Measurements from ENCODE around the gene MATCAP1. TPM values are rescaled to one million over a fixed set of nuclear protein-coding genes. Genes with fewer than 3 reads are reported as not detected.

Gene MATCAP1
- total and polyA plus RNA-seq, 2 of the 4 experiments (the other 2 are of a cell fraction) = 8.2 to 43.9 TPM

- H3K4me3 ChIP-seq (ENCODE audit: insufficient read depth, low read depth, low read length) = no peak overlapping the region
- H3K9ac ChIP-seq (ENCODE audit: low read depth, low read length) = no peak overlapping the region
- H3K14ac ChIP-seq (replicated peaks; ENCODE audit: low read depth, low read length) = no peak overlapping the region
- H3K56ac ChIP-seq (ENCODE audit: extremely low read depth, insufficient read depth, low read length) = no peak overlapping the region
- no peaks in the 10 kb centered on the region for H3K9me3 ChIP-seq (ENCODE audit: control insufficient read depth, insufficient read depth, low read length)
- no peak overlapping the region for H2BK120ac ChIP-seq (ENCODE audit: low read depth, low read length)
- peaks cover 2% of the 10 kb centered on the region; the same call in 1 of the 2 replicates for H3K4me1 ChIP-seq (ENCODE audit: control insufficient read depth, insufficient read depth, low read length)
- ChIA-PET CTCF (interaction anchor here (1.1 kb wide), 1 partner anchor 13 kb away, joined by 3 read pairs; no protein-coding TSS in a partner anchor), POLR2A (ENCODE audit: unreplicated experiment) (interaction anchor here (0.9 kb wide), 1 partner anchor 28 kb away, joined by 5 read pairs; the partner anchor contains the start of gene TMEM208)
- H3K9me1 ChIP-seq (ENCODE audit: insufficient read depth, low read length) = peaks cover 4% of the 10 kb centered on the region; the same call in 1 of the 2 replicates
- in situ Hi-C loops (cut with MboI; ENCODE audit: low sequenced_read_pairs) (no loop called here), intact Hi-C loops (cut with micrococcal nuclease) (no loop called here), dilution Hi-C loops (cut with HindIII; ENCODE audit: low sequenced_read_pairs, unreplicated experiment) (no loop called here)
- H4K5ac ChIP-seq (ENCODE audit: low read depth, low read length) = no peak overlapping the region
- peaks cover 16 to 36% of the 10 kb centered on the region in 2 experiments for H3K79me1 ChIP-seq (ENCODE audit: low read depth in 1 of 2, low read length in 2 of 2)
- peak overlapping the region; percentile 70 for H2AK9ac ChIP-seq (replicated peaks; ENCODE audit: low read depth, low read length, poor library complexity)
- H3K27me3 ChIP-seq (ENCODE audit: control insufficient read depth, insufficient read depth, low read length) = no peaks in the 10 kb centered on the region
- TF ChIP-seq RAD21 (IDR thresholded peaks at IDR 0.05; ENCODE audit: low read length) (peak; percentile 50), CTCF (conservative IDR thresholded peaks at IDR 0.05; ENCODE audit: low read depth, low read length) (peak; percentile 77), SMC3 (IDR thresholded peaks at IDR 0.05; ENCODE audit: low read depth, low read length) (peak; percentile 45), POLR2A (IDR thresholded peaks at IDR 0.05; ENCODE audit: low read depth, low read length) (no peak), FOS (IDR thresholded peaks at IDR 0.05; ENCODE audit: low read depth, low read length) (no peak), BHLHE40 (IDR thresholded peaks at IDR 0.05; ENCODE audit: low read depth, low read length) (no peak)
- H4K8ac ChIP-seq (ENCODE audit: low read depth in 2 of 2, low read length in 2 of 2) = no peak overlapping the region
- TSS peak; percentile 77 for BruUV-seq (replicated peaks)
- 77% methylated on average over 4 of the region's 12 CpGs; no CpG with 5 or more reads in 1 of the 2 experiments for WGBS, 2 experiments (ENCODE audit: extremely low coverage in 2 of 2, insufficient read length in 1 of 2)
- DNase-seq (peak; percentile 29), ATAC-seq (ENCODE audit: low read depth) (peak; percentile 64)
- no peak overlapping the region for H4K91ac ChIP-seq (ENCODE audit: insufficient read depth, low read depth, low read length)
- peaks cover 21% of the 10 kb centered on the region for H4K20me1 ChIP-seq (ENCODE audit: insufficient read depth, low read length)
- H2BK15ac ChIP-seq (ENCODE audit: low read depth, low read length) = no peak overlapping the region
- no peak overlapping the region for H3K23ac ChIP-seq (ENCODE audit: low read depth, low read length)
- no peak overlapping the region for H2BK20ac ChIP-seq (ENCODE audit: low read depth, low read length)
- H2AFZ ChIP-seq (replicated peaks; ENCODE audit: low read length, poor library complexity) = no peak overlapping the region
- H3K36me3 ChIP-seq (ENCODE audit: control insufficient read depth, insufficient read depth, low read length) = peaks cover 69% of the 10 kb centered on the region
- no peak overlapping the region for H3K4me2 ChIP-seq (ENCODE audit: low read depth, low read length)
- no peak overlapping the region for H3K18ac ChIP-seq (ENCODE audit: low read depth, low read length)
- H2BK5ac ChIP-seq (ENCODE audit: low read depth, low read length, poor library complexity, severe bottlenecking) = no peak overlapping the region
- no peak overlapping the region for H3K4ac ChIP-seq (ENCODE audit: low read depth, low read length)
- H2AK5ac ChIP-seq (ENCODE audit: low read depth, low read length) = no peak overlapping the region
- no peak overlapping the region for H3K27ac ChIP-seq (ENCODE audit: insufficient read depth, low read length)
Observed at GRCh38 chr16:67198238-67198734, 14.5 kb upstream of the MATCAP1 start.

Measured in IMR-90 (cell line).